Measurements from ENCODE around the gene SRGN.

DNA sequence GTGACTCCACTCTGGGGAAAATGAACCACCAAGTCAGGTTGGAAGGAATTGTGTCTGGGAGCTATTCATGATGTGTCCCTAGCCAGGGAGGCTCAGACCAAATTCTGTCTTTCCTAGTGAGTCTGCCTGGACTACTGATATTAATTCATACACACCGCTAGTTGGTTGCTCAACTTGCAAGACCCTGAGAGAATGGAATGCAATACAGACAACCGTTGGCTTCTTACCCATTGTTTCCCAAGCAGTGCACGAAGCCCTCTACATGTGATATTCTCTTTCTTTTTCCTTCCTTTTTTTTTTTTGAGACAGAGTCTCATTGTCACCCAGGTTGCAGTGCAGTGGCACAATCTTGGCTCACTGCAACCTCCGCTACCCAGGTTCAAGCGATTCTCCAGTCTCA, 19.4 kb upstream of the SRGN start:
- TF ChIP-seq, protein P1, sequence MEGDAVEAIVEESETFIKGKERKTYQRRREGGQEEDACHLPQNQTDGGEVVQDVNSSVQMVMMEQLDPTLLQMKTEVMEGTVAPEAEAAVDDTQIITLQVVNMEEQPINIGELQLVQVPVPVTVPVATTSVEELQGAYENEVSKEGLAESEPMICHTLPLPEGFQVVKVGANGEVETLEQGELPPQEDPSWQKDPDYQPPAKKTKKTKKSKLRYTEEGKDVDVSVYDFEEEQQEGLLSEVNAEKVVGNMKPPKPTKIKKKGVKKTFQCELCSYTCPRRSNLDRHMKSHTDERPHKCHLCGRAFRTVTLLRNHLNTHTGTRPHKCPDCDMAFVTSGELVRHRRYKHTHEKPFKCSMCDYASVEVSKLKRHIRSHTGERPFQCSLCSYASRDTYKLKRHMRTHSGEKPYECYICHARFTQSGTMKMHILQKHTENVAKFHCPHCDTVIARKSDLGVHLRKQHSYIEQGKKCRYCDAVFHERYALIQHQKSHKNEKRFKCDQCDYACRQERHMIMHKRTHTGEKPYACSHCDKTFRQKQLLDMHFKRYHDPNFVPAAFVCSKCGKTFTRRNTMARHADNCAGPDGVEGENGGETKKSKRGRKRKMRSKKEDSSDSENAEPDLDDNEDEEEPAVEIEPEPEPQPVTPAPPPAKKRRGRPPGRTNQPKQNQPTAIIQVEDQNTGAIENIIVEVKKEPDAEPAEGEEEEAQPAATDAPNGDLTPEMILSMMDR (IDR thresholded peaks at IDR 0.05), result no peak
- no peak for TF ChIP-seq POLR2A (IDR thresholded peaks at IDR 0.05)

All from suprapubic skin (tissue), 3 donors.